Hepatocyte (in vitro differentiated cells): ENCODE measurements around the gene CHD9.

Experiments used
- CTCF ChIP-seq: fragments of 200-600 bp; sonication (generic); IDR thresholded peaks from 2 replicates; pipeline ENCODE4 v1.5.1; 2016; ENCODE audit warnings: antibody characterized with exemption, mild to moderate bottlenecking; ENCODE audit not compliant: poor library complexity
- EZH2 ChIP-seq: fragments of 200-600 bp; sonication (generic); IDR thresholded peaks from 2 replicates; pipeline ENCODE4 v1.6.1; 2016; ENCODE audit warnings: antibody characterized with exemption, mild to moderate bottlenecking, borderline replicate concordance
- EZH2phosphoT487 ChIP-seq: fragments of 200-600 bp; sonication (generic); IDR thresholded peaks from one replicate; pipeline ENCODE4 v1.6.1; 2018; ENCODE audit warnings: antibody characterized with exemption, mild to moderate bottlenecking, low read depth, moderate library complexity; ENCODE audit not compliant: unreplicated experiment, severe bottlenecking

DNA sequence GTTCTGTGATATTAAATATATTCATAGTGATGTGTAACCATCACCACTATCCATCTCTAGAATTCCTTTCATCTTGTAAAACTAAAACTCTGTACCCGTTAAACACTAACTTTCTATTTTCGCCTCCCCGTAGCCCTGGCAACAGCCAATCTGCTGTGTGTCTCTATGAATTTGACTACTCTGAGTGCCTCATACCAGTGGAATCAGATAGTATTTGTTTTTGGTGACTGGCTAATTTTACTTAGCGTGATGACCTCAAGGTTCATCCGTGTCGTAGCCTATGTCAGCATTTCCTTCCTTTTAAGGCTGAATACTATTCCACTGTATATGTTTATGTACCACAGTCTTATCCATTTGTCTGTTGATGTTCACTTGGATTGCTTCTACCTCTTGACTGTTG lies 18.2 kb downstream of the CHD9 start:
- no peak for TF ChIP-seq CTCF
- TF ChIP-seq EZH2: no peak
- no peak for TF ChIP-seq EZH2phosphoT487
